Myocyte (in vitro differentiated cells): ENCODE measurements around the gene SCN5A. TPM values are rescaled to one million over a fixed set of nuclear protein-coding genes. Genes with fewer than 3 reads are reported as not detected.
A peak's percentile ranks its signal among the peaks of the same experiment; 100 is the strongest.
"Not testable (repeated sequence)": the region's sequence is repeated elsewhere in the genome, so short reads cannot be mapped to it uniquely, and the experiment has no call there.

Experiments
- DNase-seq: peaks from one replicate; pipeline ENCODE4 v3.0.0-alpha.2; 2012; ENCODE audit warnings: low read depth
- total RNA-seq: library from RNA; depleted of rRNA; stranded (reverse); fragments of >200 nt; gene quantifications from 2 replicates; pipeline ENCODE4 v1.2.3, GENCODE V29; 2014

SCN5A gene
- total RNA-seq, 1 donor from 2014 or later, result 72.3 TPM

DNA sequence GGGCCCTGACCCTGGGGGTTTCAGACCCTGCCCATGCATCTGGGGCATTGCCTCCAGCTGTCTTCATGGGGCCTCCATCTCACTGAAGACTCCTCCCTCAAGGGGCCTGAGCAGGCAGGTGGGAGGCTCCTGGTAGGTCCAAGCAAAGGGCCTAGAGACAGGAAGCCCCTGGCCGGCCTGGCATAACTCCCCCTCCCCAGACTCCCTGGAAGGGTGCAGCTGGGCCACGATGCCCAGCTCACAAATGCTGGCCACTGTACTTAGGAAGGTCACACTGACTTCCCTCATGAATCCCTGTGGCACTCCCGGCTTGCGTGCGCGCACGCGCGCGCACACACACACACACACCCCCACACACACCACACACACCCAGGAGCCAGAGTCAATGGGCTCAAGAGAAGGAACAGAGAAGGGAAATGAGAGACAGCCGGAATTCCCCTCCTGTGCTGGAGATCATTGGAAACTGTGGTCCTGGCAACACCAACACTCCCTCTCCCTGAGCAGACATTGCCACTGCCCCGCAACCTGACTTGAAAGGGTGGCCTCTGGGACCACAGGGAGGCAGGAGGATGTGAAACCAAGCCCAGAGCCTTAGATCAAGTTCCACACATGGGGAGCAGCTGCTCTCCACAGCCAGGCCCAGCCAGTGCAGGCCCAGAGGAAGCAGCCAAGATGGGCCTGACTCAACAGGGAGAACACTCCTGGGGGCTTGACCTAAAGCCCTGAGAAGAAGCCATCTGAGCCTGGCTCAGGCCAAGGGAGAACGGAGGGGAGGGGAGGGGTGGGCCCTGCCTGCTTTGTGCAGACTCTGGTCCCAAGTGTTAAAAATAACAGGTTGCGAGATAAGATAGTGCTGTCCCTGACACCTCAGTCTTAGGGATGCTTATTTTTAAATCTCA is 69.7 kb downstream of the SCN5A start:
- DNase-seq, result peak; percentile 95

DNA sequence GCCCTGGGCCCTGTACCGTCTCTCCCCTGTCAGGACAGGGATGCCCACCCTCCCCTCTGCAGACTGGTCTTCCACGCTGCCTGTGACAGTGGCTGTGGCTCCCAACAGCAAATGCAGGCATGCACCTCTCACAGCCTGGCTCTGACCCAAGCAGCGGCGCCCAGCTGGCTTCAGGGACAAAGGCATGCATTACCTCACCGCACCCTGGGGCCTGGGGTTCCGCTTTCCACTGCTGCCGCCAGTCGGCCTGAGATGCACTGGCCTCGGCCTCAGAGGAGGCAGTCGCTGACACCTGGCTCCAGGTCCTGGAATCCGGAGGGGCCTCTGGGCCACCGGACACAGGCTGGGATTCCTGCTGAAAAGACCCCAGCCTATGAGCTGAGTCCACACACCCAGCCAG is 70.3 kb downstream of the SCN5A start:
- peak; percentile 79 for DNase-seq

DNA sequence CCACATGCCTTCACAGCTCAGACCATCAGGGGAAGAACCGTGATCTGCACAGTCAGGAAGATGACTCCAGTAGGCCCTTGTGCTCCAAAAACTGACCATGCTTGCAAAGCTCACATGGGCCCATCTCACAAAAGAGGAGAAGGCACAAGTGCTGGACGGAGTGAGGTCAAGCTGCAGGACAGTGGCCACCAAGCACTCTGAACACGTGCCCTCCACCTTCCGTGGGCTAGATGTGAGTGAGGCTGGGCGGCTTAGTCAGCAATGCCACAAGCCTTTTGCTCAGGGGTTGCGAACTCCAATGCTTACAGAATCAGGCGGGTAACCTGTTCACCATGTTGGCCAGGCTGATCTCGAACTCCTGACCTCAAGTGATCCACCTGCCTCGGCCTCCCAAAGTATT is 70.9 kb downstream of the SCN5A start:
- DNase-seq, result peak; percentile 39

DNA sequence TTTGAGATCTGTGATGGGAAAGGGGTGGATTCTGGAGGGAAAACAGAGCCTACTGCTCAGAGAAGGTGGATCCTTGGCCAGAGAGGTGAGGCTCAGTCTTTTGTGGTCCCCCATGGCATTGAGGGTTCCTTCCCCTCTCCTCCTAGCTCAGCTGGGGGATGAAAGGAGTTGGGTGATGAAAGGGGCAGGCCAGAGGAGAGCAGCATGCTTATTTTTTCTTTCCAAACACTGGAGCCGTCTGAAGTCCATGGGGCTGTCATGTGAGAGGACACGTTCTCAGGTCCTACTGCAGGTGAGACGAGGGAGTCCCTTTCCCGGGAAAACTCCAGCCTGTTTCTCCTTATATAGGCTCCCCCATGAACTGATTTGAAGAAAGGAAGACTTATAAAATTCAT is 71.4 kb downstream of the SCN5A start:
- DNase-seq, result no peak

DNA sequence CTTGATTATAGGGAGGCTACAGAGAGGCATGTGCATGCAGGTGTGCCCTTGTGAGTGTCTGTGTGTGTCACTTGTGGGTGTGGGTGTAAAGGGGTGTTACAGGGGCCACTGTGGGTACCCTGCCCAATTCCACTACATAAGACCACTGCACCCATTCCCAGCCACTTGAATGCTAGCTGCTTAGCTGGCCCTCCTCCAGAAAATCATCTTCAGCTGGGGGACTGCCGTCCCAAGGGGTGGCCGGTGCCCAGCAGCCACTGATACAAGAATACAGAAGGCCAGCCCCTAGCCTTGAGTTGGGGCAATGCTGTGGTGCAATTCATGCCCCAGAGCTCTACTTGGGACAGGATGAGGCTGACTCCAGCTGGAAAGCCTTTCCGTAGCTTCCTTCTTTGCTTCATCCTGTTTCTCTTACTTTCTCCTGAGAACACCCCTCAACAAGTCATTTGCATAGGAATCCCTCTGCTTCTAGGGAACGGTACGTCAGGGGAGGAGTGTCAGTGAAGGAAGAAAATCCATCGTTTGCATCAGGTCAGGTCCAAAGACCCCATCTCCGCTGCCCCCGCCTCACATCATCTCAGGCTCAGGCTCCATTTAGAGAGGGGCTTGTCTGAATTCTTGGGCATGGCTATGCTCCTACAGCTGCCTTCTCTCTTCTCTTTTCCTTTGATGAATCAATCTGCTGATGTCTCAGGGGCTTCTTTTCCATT is 72.0 kb downstream of the SCN5A start:
- no peak for DNase-seq

DNA sequence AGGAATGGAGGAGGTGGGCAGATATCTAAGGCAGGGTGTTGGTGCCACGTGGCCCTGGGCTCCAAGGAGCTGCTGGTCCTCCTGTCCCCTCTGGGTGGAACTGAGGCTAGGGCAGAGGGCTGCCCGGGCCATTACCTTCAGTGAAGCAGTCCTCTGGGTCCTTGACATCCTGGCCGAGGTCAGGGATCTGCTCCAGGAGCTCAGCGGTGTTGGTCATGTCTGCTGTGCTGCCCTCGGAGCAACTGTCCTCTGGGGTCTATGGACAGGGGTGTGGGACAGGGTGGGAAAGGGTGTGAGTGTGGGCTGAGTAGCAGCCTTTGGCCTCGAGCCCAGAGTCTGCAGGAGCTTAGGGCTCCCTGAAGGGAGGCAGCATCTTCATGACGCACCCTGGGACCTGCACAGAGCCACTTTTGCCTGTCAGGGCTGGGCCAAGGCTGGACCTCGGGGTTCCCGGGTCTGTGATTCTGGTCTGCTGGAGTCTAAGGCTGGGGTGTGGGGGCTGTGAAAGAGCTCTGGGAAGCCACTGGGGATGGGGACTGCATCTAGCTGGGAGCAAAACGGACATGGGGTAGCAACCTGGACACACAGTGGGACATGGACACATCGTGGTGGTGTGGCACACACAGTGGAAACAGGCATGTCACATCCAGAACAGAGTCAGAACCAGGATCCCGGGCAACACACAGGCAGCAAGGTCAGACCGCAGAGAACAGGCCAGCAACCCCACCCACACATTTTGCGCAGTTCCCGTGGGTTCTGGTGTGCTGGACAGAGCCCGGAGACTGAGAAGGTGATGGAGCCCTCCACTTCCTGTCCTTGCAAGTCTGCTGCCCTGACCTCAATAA is 72.7 kb downstream of the SCN5A start:
- peak; percentile 44 for DNase-seq

DNA sequence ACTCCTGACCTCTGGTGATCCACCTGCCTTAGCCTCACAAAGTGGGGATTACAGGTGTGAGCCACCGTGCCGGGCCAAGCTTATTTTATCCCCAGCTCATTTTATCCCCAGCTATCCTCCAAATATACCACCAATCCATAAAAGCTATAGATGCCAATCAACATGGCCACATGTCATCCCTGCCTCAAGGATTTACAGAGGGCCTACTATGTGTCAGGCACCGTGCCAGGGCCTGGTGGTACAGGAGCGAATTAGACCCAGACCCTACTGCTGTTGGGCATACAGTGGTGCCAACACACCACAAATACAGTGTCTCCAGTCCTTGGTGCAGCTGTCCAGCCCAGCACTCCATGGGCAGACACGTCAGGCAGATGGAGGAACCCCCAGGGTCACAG is 73.4 kb downstream of the SCN5A start:
- no peak for DNase-seq

DNA sequence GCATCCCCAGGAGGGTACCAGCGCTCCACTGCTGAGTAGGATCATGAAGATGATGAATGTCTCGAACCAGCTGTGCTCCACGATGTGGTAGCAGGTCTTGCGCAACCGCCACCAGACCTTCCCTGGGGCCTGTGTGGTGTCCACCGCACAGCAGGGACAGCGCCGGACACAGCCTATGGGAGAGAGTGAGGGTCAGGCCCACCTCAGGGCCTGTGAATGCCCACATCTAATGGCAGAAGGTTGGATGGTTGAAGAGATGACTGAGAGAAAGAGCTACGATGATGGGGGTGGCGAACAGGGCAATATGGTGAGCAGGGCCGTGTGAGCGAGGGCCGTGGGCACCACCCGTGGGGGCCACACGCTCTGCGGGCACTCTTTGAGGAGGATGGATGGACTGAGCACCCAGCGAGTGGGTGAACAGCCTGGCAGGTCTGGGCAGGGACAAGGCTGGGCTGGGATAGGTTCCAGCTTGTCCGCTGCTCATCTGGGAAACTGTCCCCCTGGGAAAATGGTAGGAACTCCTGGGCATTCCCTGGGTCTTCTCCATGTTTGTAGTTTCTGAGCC is 74.1 kb downstream of the SCN5A start:
- no peak for DNase-seq

DNA sequence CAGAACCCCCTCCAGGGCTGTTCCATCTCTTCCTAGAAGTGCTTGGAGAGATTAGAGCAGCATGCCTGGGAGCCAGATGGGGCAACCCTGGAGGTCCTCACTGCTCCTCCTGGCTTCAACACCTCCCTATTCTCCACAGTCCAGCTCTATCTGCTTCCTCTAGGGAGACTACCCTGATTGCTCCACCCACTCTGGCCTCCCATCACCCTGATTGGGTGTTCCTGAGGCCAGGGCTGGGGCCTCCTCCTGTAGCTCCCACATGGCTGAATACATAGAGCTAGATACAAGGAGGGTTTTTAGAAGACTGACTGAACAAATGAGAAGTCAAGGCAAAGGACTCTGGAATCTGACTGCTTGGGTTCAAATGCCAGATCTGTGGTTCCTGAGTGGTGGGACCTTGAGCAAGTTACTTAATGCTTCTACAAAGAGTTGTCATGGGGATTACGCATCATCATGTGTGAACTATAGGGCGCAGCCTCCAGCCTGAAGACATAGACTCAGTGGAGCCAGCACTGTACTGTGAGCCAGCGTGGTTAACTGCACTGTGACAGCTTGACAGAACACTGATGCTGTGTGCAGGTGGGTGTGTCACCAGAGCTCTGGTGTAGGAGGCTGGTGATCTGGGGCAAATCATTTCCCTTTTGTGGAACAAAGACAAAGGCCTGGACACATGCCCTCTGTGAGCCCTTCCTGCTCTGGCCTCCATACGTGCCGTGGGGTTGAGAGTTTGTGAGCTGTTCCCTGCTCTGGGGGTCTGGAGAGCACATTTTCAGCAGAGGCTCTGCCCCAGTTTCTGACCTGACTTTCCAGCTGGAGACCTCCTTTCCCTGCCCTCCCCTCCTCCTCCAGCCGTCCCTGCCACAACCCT is 74.8 kb downstream of the SCN5A start:
- no peak for DNase-seq

DNA sequence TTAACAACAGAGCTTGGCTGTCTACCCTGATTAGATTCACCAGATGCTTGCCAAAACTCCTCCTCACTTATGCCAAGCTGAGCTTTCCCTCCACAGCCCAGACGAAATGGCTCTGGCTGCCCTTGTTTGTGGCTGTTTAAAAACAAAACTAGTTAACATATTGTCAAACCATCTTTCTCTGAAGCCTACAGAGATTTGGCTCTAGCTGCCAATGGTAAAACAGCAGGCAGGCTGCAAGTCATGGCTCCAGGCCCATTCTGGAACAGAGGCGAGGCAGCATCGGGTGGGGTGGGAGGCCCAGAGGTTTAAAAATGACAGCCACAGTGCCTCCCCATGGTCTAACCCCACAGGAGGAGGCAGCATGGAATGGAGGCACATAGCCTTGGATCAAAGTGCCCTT is 75.9 kb downstream of the SCN5A start:
- DNase-seq, result no peak

DNA sequence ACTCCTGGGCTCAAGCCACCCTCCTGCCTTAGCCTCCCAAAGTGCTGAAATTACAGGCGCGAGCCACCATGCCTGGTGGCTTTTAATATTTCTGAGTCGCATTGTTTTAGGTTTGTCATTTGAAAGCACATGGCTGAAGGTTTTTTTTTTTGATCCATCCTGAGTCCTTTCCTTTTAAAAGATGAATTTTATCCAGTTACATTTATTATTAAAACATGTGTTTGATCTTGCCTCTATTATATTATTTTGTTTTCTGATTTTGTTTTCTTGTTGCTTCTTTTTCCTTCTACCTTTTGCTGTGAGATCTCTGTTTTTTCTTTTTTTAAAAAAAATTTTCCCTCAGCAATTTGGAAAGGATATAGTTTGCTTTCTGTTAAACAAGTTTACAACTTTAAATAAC is 76.4 kb downstream of the SCN5A start:
- no peak for DNase-seq

DNA sequence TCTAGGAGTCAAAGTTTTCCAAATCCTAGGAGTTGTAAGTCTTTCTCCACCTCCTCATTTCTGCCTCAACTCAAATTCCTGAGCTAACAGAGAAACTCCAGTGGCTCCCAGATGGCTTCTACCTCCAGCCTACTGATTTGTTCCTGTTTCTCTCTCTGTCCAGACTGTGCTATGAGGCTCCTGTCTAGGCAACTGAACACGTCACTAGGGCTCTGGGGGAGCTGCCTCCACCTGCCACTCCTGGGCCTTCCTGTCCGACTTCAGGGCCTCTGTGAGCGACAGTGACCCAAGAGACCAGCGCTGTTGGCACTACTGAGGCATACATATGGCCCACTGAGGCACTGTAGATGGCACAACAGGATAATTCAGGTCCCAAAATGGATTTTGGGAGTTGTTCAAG is 82.0 kb downstream of the SCN5A start:
- DNase-seq, result no peak

DNA sequence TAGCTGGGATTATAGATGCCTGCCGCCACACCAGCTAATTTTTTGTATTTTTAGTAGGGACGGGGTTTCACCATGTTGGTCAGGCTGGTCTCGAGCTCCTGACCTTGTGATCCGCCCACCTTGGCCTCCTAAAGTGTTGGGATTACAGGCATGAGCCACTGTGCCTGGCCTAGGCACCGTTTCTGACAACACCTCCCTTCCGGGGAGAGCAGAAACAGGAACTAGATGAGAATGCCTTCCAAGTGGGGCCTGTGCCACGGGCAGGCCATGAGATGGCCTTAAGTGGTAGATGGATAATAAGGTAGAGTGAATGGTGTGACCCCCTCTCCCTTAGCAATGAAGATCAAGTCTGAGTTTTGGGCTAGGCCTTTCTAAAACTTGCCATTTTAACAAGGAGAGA is 82.7 kb downstream of the SCN5A start:
- not testable (repeated sequence) for DNase-seq

DNA sequence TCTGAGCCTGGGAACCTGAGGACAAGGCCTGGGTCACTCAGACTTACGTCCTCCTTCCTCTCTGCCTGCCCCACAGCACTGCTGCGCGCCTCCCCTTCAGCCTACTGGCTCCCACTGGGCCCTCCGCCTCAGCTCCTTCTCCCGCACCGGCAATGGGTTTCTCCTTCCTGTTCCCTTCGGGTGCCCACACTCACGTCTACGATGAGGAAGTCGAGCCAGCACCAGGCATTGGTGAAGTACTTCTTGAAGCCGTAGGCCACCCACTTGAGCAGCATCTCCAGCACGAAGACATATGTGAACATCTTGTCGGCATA is 83.3 kb downstream of the SCN5A start:
- DNase-seq, result no peak

DNA sequence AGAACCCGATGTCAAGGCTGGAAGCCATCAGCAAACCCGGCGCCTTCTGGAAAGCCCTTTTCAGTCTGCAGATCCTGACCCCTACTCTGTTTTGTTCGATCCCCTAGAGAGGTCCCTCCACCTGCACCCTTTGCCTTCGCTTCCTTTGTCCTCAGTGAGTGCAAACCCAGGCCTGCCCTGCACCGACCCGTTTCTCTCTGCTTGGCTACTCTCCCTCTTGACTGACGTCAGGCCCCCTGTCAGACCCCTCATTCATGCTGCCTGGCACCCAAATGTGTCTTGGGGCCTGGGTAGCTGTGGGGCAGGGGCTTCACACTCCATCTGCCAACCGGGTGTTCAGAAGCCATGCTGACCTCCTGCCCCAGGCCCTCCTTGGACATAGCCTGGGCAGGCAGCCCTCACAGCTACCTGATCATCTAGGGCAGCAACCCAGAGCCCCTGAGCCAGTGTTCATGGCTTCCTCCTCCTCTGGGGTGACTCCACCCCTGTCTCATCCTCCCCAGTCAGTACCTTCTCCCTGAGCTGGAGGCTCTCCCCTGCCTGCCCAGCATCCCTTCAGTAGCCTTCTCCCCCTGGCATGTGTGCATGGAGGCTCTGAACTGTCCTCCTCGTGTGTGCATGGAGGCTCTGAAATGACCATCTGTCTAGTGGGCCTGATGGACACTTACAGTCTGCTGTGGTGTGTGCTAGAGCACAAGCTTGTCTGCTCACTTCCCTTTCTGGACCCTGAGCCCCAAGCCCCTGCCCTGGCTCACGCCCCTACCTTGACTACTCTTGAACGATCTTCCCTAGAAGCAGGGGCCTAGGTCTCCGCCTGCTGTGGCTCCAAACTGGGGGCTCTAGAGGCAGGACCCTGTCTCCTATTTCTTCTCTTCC is 83.9 kb downstream of the SCN5A start:
- no peak for DNase-seq

DNA sequence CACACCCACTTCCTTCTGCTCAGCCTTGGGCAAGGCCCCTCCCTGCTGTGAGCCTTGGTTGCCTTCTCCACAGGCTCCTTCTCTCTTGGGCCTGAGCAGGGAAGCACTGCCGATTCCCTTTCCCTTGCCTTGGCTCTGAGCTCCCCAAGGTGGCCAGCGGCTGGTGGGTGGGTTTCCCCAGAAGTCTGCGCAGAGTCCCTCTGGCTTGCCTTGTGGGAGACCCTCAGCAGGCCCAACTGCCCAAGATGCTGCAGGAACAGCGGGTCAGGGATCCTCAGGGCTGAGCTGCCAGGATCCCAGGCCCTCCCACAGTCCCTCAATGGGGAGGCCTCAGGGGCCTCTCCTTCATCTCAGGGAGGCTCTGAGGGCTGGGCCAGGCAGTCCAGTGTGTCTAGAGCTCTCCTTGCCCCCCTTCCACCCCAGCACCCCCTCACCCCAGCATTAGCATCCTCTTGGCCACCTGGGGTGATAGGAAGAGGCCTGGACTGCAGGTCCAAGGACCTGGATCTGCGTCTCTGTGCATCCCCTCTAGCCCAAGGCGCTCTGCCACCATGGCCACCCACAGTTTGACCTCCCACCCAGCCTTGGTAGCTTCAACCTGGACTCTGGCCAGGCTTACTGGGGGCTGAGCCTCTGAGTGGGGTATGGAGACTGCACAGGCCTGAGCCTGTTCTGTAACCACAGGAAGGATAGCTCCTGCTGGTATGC is 84.7 kb downstream of the SCN5A start:
- no peak for DNase-seq

DNA sequence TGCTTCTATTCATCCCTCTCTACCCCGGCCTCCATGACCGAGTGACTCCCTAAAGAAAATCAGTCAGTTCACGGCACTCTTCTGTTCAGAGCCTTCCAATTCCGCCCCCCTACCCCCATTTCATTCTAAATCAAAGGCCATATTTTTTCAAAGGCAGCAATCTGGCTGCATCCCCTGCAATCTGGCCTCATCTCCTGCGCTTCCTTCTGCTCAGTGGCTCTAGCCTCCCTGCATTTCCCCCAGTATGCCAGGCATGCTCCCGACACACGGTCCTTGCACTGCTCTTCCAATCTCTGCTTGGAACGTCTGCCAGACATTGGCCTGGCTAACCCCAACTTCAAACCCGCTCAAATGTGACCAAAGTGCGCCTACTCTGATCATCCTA is 85.6 kb downstream of the SCN5A start:
- DNase-seq, result no peak

DNA sequence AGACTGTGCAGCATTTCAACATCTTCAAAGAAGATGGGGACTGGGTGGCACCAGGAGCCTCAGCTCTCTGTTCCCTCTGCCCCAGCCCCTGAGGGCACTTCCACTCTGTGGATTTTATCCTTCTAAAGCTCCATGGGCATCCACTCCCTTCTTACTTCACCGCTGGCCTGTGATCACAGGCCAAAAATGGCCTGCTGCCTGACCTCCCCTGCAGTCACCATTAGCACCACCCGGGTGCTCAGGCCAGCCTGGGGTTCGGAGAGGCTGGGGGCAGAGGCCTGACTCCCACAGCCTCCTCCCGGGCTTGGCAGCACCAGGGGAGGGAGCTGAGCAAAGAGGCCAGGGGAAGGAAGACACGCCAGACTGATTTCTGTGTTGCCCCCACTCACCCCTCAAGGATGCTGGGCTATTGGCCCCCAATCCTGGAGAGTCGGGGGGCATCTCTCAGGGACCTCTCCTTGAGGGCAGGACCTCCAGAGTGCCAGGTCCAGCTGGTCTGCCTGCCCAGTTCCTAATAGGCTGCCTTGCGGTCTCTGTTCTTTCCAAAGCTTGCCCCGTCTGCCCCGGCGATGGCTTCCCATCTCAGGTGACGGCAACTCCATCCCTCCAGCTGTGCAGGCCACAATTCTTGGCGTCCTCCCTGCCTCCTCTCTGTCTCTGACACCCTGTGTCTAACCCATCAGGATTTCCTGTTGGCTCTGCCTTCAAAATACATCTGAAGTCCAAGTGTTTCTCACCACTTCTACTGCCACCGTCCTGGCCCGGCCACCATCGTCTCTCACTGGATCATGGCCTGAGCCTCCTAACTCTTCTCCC is 86.2 kb downstream of the SCN5A start:
- no peak for DNase-seq
